K562 (cell line): ENCODE measurements around the gene TMIGD2. TPM values are rescaled to one million over a fixed set of nuclear protein-coding genes. Genes with fewer than 3 reads are reported as not detected.

Experiments used
- ATAC-seq: fragments of 200-7000 bp; cut with Tn5 transposase; 3 replicates; pipeline ENCODE4 v1.9.1; 2020; ENCODE audit warnings: moderate library complexity
- BruUV-seq: library from RNA; stranded (reverse); fragments of 400-500 nt; replicated peaks from 2 replicates; lab custom pipeline; 2021; lab: Mats Ljungman, UMichigan
- CTCF ChIA-PET: fragments of 300-600 bp; formaldehyde crosslinking; extraction: SDS; loops from one replicate; lab custom pipeline; 2021; ENCODE audit warnings: low intra/inter-chr PET ratio; lab: Yijun Ruan, JAX
- POLR2A ChIA-PET: fragments of 300-600, 350-650 bp; sonication (Branson Sonifier 250); formaldehyde crosslinking; extraction: SDS; loops from one replicate; lab custom pipeline; 2021; ENCODE audit warnings: antibody characterized with exemption, inconsistent platforms; lab: Yijun Ruan, JAX
- DNase-seq, 4 experiments: peaks; one replicate each; pipeline versions ENCODE4 v3.0.0 to v3.0.0-alpha.2; 2011 to 2018; ENCODE audit warnings: low spot score in 3 of 4, mixed read lengths in 3 of 4; ENCODE audit errors: extremely low read depth in 1 of 4
- FAIRE-seq: peaks from 2 replicates; lab custom pipeline; 2011; peaks lifted over from hg19 to GRCh38; lab: Jason Lieb, UNC
- H2AFZ ChIP-seq: 2 replicates; pipeline ENCODE4 v1.6.0; 2011; ENCODE audit warnings: low read depth, low read length, control low read depth, inconsistent platforms
- H3K27ac ChIP-seq: fragments of 200-600 bp; 3 replicates; pipeline ENCODE4 v1.8.0; 2011; ENCODE audit warnings: low read depth, mild to moderate bottlenecking, control low read depth, inconsistent platforms, low read length, moderate library complexity, mixed read lengths; ENCODE audit errors: extremely low read depth
- H3K27me3 ChIP-seq, 2 experiments: fragments of 300-600 bp in 1 of 2; 2 replicates in 1 of 2; 3 replicates in 1 of 2; pipeline versions ENCODE4 v1.6.0 to v1.8.0; 2011; ENCODE audit warnings: inconsistent platforms in 2 of 2, low read length in 2 of 2, mild to moderate bottlenecking in 1 of 2, mixed read lengths in 1 of 2, moderate library complexity in 1 of 2; ENCODE audit not compliant: control insufficient read depth in 2 of 2, insufficient read depth in 2 of 2
- H3K36me3 ChIP-seq: fragments of 300-600 bp; 3 replicates; pipeline ENCODE4 v1.8.0; 2011; ENCODE audit warnings: mild to moderate bottlenecking, low read length, inconsistent platforms; ENCODE audit not compliant: control insufficient read depth, insufficient read depth
- H3K4me1 ChIP-seq, 2 experiments: fragments of 200-600 bp in 1 of 2; replicated peaks in 1 of 2; 2 replicates in 1 of 2; 3 replicates in 1 of 2; pipeline versions ENCODE4 v1.5.1 to v1.8.0; 2011; ENCODE audit warnings: inconsistent platforms in 2 of 2, low read length in 2 of 2, mild to moderate bottlenecking in 1 of 2, mixed read lengths in 1 of 2, moderate library complexity in 1 of 2; ENCODE audit not compliant: control insufficient read depth in 2 of 2, insufficient read depth in 2 of 2
- H3K4me2 ChIP-seq: 2 replicates; pipeline ENCODE4 v1.6.1; 2011; ENCODE audit warnings: low read length, control low read depth, inconsistent platforms, mixed read lengths; ENCODE audit not compliant: insufficient read depth
- H3K4me3 ChIP-seq: fragments of 200-600 bp; sonication (generic), shearing (Covaris generic); 2 replicates; pipeline ENCODE4 v1.5.1; 2016; ENCODE audit warnings: control low read depth, inconsistent platforms
- H3K79me2 ChIP-seq: fragments of 200-600 bp; 3 replicates; pipeline ENCODE4 v1.8.0; 2011; ENCODE audit warnings: low read length, inconsistent platforms; ENCODE audit not compliant: control insufficient read depth, insufficient read depth
- H3K9ac ChIP-seq, 2 experiments: 2 replicates each; pipeline versions ENCODE4 v1.6.0 to v1.6.1; 2011; ENCODE audit warnings: low read depth in 2 of 2, low read length in 2 of 2, control low read depth in 1 of 2, inconsistent platforms in 1 of 2, mild to moderate bottlenecking in 1 of 2, mixed read lengths in 1 of 2; ENCODE audit not compliant: insufficient read depth in 1 of 2
- H3K9me1 ChIP-seq: one replicate; pipeline ENCODE4 v1.6.0; 2011; ENCODE audit warnings: inconsistent platforms, mild to moderate bottlenecking, low read length, moderate library complexity; ENCODE audit not compliant: control insufficient read depth, insufficient read depth
- H3K9me3 ChIP-seq: replicated peaks from 2 replicates; pipeline ENCODE4 v1.5.1; 2011; ENCODE audit warnings: low read depth, low read length, inconsistent platforms; ENCODE audit not compliant: control insufficient read depth, insufficient read depth
- H4K20me1 ChIP-seq: replicated peaks from 2 replicates; pipeline ENCODE4 v1.6.1; 2011; ENCODE audit warnings: low read length, inconsistent platforms, mixed read lengths; ENCODE audit not compliant: control insufficient read depth, insufficient read depth
- EGR1 ChIP-seq: fragments of 450-650 bp; conservative IDR thresholded peaks from 2 replicates; pipeline ENCODE4 v1.6.1; 2017; ENCODE audit warnings: mild to moderate bottlenecking
- MCM7 ChIP-seq, 2 experiments: fragments of 450-650 bp; IDR thresholded peaks; 2 replicates each; pipeline ENCODE4 v1.6.1; 2016 to 2018
- POLR2G ChIP-seq: fragments of 200-400 bp; formaldehyde crosslinking; IDR thresholded peaks from 2 replicates; pipeline ENCODE4 v1.6.1; 2017; ENCODE audit warnings: low read depth, mild to moderate bottlenecking, antibody characterized with exemption, low read length, moderate library complexity
- SPI1 ChIP-seq: IDR thresholded peaks from 2 replicates; pipeline ENCODE4 v1.6.1; 2011; ENCODE audit warnings: low read depth, low read length, control low read depth, borderline replicate concordance
- ZBTB5 ChIP-seq: fragments of 450-650 bp; IDR thresholded peaks from 2 replicates; pipeline ENCODE4 v1.6.1; 2017; ENCODE audit warnings: antibody characterized with exemption
- WGBS: fragments of 100-300 bp; shearing (Covaris generic); methylation state at CpG from one replicate; pipeline ENCODE4 v1.1.6; 2016; ENCODE audit warnings: low coverage, mixed read lengths; ENCODE audit not compliant: insufficient coverage; ENCODE audit errors: missing lambda C conversion rate; 5-methylcytosine and 5-hydroxymethylcytosine counted together
- in situ Hi-C: fragments of 300-500 bp; cut with MboI; formaldehyde crosslinking; loops from 4 replicates; pipeline ENCODE4 v1.15.0; 2018; ENCODE audit warnings: inconsistent platforms, mixed read lengths
- intact Hi-C: fragments of 100-400 bp; cut with micrococcal nuclease; formaldehyde crosslinking; loops from 2 replicates; pipeline ENCODE4 v1.14.2; 2022
- polyA plus RNA-seq, 8 experiments: library from polyadenylated mRNA; depleted of rRNA in 4 of 8; stranded (reverse) in 5 of 8; unstranded in 3 of 8; fragments of >200 nt; fragmentation: Nextera tagmentation in 2 of 8; fragmentation: Illumina TruSeq in 1 of 8; extraction: Ambion mirVana in 2 of 8; extraction: Trizol in 1 of 8; gene quantifications; 2 replicates each; pipeline versions ENCODE4 v1.2.1 to v1.2.3, GENCODE V29; 2011 to 2014; ENCODE audit warnings: inconsistent platforms in 1 of 8, missing spikeins in 1 of 8
- total RNA-seq, 7 experiments: library from RNA; depleted of rRNA in 6 of 7; stranded (reverse); fragments of >200 nt in 6 of 7; fragmentation: Illumina TruSeq in 2 of 7; extraction: Trizol in 2 of 7; gene quantifications; 2 replicates each; pipeline versions ENCODE4 v1.2.1 to v1.2.3, GENCODE V29; 2011 to 2021; ENCODE audit warnings: low replicate concordance in 1 of 7
- TF ChIP-seq, protein P1 (sequence below): sonication (generic); formaldehyde crosslinking; IDR thresholded peaks from 2 replicates; pipeline ENCODE4 v1.8.1; 2023; ENCODE audit warnings: mild to moderate bottlenecking, missing genetic modification reagents

The TMIGD2 gene
- total and polyA plus RNA-seq, 9 of the 15 experiments (the other 6 are each of a cell fraction or from before 2014, with no cell fraction given), result not detected

- ChIA-PET CTCF (no interaction called here), POLR2A (interaction anchor here (0.8 to 1.7 kb wide), 5 partner anchors 12 to 226 kb away, joined by 3 to 5 read pairs (median 4); no protein-coding TSS in a partner anchor)
- Histone ChIP-seq H4K20me1 (no peaks in the 10 kb centered on the region), H3K9ac (no peak overlapping the region), H3K9me3 (peaks cover 9% of the 10 kb centered on the region), H2AFZ (no peak overlapping the region), H3K27me3 (no peaks in the 10 kb centered on the region), H3K79me2 (no peaks in the 10 kb centered on the region), H3K27ac (no peak overlapping the region), H3K4me1 (peaks cover 0 to 5% of the 10 kb centered on the region in 2 experiments; a peak in 1 of 5 replicates), H3K36me3 (peaks cover 51% of the 10 kb centered on the region; the same call in 2 of the 3 replicates), H3K4me2 (no peak overlapping the region), H3K9me1 (no peaks in the 10 kb centered on the region), H3K4me3 (no peak overlapping the region)
- BruUV-seq, result no TSS peak
- 90% methylated on average over 11 of the region's 11 CpGs for whole genome bisulfite sequencing
- ATAC-seq, result no peak
- in situ Hi-C loops (no loop called here), intact Hi-C loops (no loop called here)
- no peak for FAIRE-seq
- no peak for TF ChIP-seq EGR1
- peak; percentile 62; the same call in 1 of the 2 replicates for TF ChIP-seq SPI1
- no peak for TF ChIP-seq MCM7 (IDR thresholded peaks at IDR 0.05)
- peak in 1 of 4 experiments; percentile 3 for DNase-seq
These were observed 41.5 kb downstream of the TMIGD2 start for GRCh38 chr19:4260613-4261191.

DNA sequence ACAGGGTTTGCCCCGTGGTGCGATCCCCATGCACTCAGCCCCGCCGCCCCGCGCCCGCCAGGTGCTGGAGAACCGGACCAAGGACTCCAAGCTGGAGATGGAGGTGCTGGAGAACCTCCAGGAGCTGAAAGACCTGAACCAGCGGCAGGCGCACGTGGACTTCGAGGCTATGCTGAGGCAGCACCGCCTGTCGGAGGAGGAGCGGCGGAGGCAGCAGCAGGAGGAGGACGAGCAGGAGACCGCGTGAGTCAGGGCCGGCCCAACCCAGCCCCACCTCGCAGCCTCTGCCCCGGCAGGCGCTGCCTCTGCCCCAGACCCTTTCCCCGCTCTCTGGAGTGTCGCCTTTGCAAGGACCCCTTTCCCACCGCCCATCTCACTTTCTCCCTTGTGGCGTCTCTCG, 44.0 kb downstream of the TMIGD2 start:
- no peaks in the 10 kb centered on the region for H4K20me1 ChIP-seq
- 94% methylated on average over 11 of the region's 28 CpGs for WGBS
- H3K9me3 ChIP-seq, result peaks cover 9% of the 10 kb centered on the region
- H2AFZ ChIP-seq, result no peak overlapping the region
- H3K4me2 ChIP-seq, result no peak overlapping the region
- ChIA-PET POLR2A (interaction anchor here (0.5 to 1.1 kb wide), 2 partner anchors 17 to 212 kb away, joined by 3 read pairs; no protein-coding TSS in a partner anchor), CTCF (no interaction called here)
- in situ Hi-C loops (no loop called here), intact Hi-C loops (no loop called here)
- DNase-seq (peak in 1 of 4 experiments; percentile 13), FAIRE-seq (no peak), ATAC-seq (no peak)
- no peaks in the 10 kb centered on the region for H3K79me2 ChIP-seq
- peaks cover 65% of the 10 kb centered on the region; the same call in 2 of the 3 replicates for H3K36me3 ChIP-seq
- peak overlapping the region in 1 of 2 experiments; percentile 35; a peak in 1 of 4 replicates for H3K9ac ChIP-seq
- peaks cover 0 to 5% of the 10 kb centered on the region in 2 experiments; a peak in 1 of 5 replicates for H3K4me1 ChIP-seq
- H3K27me3 ChIP-seq, result no peaks in the 10 kb centered on the region
- TF ChIP-seq, protein P1, sequence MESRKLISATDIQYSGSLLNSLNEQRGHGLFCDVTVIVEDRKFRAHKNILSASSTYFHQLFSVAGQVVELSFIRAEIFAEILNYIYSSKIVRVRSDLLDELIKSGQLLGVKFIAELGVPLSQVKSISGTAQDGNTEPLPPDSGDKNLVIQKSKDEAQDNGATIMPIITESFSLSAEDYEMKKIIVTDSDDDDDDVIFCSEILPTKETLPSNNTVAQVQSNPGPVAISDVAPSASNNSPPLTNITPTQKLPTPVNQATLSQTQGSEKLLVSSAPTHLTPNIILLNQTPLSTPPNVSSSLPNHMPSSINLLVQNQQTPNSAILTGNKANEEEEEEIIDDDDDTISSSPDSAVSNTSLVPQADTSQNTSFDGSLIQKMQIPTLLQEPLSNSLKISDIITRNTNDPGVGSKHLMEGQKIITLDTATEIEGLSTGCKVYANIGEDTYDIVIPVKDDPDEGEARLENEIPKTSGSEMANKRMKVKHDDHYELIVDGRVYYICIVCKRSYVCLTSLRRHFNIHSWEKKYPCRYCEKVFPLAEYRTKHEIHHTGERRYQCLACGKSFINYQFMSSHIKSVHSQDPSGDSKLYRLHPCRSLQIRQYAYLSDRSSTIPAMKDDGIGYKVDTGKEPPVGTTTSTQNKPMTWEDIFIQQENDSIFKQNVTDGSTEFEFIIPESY, result peak; percentile 71
- TF ChIP-seq ZBTB5, result no peak
- TF ChIP-seq POLR2G, result peak; percentile 39; the same call in 1 of the 2 replicates
- H3K4me3 ChIP-seq, result no peak overlapping the region
- H3K27ac ChIP-seq, result no peak overlapping the region
- BruUV-seq, result no TSS peak
- no peaks in the 10 kb centered on the region for H3K9me1 ChIP-seq
